Measurements from ENCODE around the gene MCTP2.
A peak's percentile ranks its signal among the peaks of the same experiment; 100 is the strongest.

Gene MCTP2

GRCh38 chr15:94297558-94297957 lies 66.2 kb downstream of the MCTP2 start:
- no peak for DNase-seq (ENCODE audit: low read depth in 3 of 3)

- DNase-seq (ENCODE audit: low read depth in 3 of 3) = no peak
Observed at GRCh38 chr15:94298364-94298763, 67.0 kb downstream of the MCTP2 start.

GRCh38 chr15:94300612-94301011 lies 69.3 kb downstream of the MCTP2 start:
- no peak for DNase-seq (ENCODE audit: low read depth in 3 of 3)

GRCh38 chr15:94305133-94305532 lies 73.8 kb downstream of the MCTP2 start:
- DNase-seq (ENCODE audit: low read depth in 3 of 3) = no peak

- DNase-seq (ENCODE audit: low read depth in 3 of 3) = no peak
Observed at GRCh38 chr15:94306700-94307650, 75.6 kb downstream of the MCTP2 start.

GRCh38 chr15:94312946-94313345 lies 81.6 kb downstream of the MCTP2 start:
- DNase-seq (ENCODE audit: low read depth in 3 of 3) = no peak

- DNase-seq (ENCODE audit: low read depth in 3 of 3) = no peak
Observed at GRCh38 chr15:94314639-94315038, 83.3 kb downstream of the MCTP2 start.

- no peak for DNase-seq (ENCODE audit: low read depth in 3 of 3)
Observed at GRCh38 chr15:94317211-94317610, 85.8 kb downstream of the MCTP2 start.

- DNase-seq (ENCODE audit: low read depth in 3 of 3) = no peak
Observed at GRCh38 chr15:94322141-94322540, 90.8 kb downstream of the MCTP2 start.

GRCh38 chr15:94323076-94323475 lies 91.7 kb downstream of the MCTP2 start:
- DNase-seq (ENCODE audit: low read depth in 3 of 3) = no peak

- peak in 1 of 3 donors; percentile 30 for DNase-seq (ENCODE audit: low read depth in 3 of 3)
Observed at GRCh38 chr15:94324117-94324826, 92.9 kb downstream of the MCTP2 start.

- no peak for DNase-seq (ENCODE audit: low read depth in 3 of 3)
Observed at GRCh38 chr15:94324835-94325767, 93.7 kb downstream of the MCTP2 start.

- no peak for DNase-seq (ENCODE audit: low read depth in 3 of 3)
Observed at GRCh38 chr15:94327356-94327936, 96.1 kb downstream of the MCTP2 start.

- DNase-seq (ENCODE audit: low read depth in 3 of 3) = no peak
Observed at GRCh38 chr15:94331731-94332130, 100.4 kb downstream of the MCTP2 start.

- DNase-seq (ENCODE audit: low read depth in 3 of 3) = no peak
Observed at GRCh38 chr15:94335616-94336015, 104.3 kb downstream of the MCTP2 start.

- no peak for DNase-seq (ENCODE audit: low read depth in 3 of 3)
Observed at GRCh38 chr15:94336817-94337467, 105.6 kb downstream of the MCTP2 start.

- DNase-seq (ENCODE audit: low read depth in 3 of 3) = no peak
Observed at GRCh38 chr15:94338243-94338846, 107.0 kb downstream of the MCTP2 start.

- no peak for DNase-seq (ENCODE audit: low read depth in 3 of 3)
Observed at GRCh38 chr15:94346282-94346681, 114.9 kb downstream of the MCTP2 start.

- no peak for DNase-seq (ENCODE audit: low read depth in 3 of 3)
Observed at GRCh38 chr15:94348084-94348483, 116.7 kb downstream of the MCTP2 start.

GRCh38 chr15:94351031-94351535 lies 119.7 kb downstream of the MCTP2 start:
- DNase-seq (ENCODE audit: low read depth in 3 of 3) = no peak

Data from stimulated activated CD4-positive, alpha-beta T cell treated with anti-CD3 and anti-CD28 coated beads, TNF-alpha, amount 100 ng/mL, for 48 hours (primary cell).